ENCODE data around the gene HJURP.

Gene HJURP

GRCh38 chr2:233813236-233814055 lies 40.9 kb downstream of the HJURP start:
- no peak for DNase-seq (ENCODE audit: low spot score)

- no peak for DNase-seq (ENCODE audit: low spot score)
Measured at GRCh38 chr2:233811732-233812131, 42.6 kb downstream of the HJURP start.

GRCh38 chr2:233811087-233811486 lies 43.2 kb downstream of the HJURP start:
- no peak for DNase-seq (ENCODE audit: low spot score)

GRCh38 chr2:233810385-233810784 lies 44.0 kb downstream of the HJURP start:
- no peak for DNase-seq (ENCODE audit: low spot score)

GRCh38 chr2:233807966-233808935 lies 46.1 kb downstream of the HJURP start:
- no peak for DNase-seq (ENCODE audit: low spot score)

- DNase-seq (ENCODE audit: low spot score) = no peak
Measured at GRCh38 chr2:233807215-233807865, 47.0 kb downstream of the HJURP start.

GRCh38 chr2:233803994-233804393 lies 50.3 kb downstream of the HJURP start:
- no peak for DNase-seq (ENCODE audit: low spot score)

GRCh38 chr2:233803292-233803911 lies 50.9 kb downstream of the HJURP start:
- DNase-seq (ENCODE audit: low spot score) = no peak

GRCh38 chr2:233802132-233802815 lies 52.1 kb downstream of the HJURP start:
- DNase-seq (ENCODE audit: low spot score) = no peak

- no peak for DNase-seq (ENCODE audit: low spot score)
Measured at GRCh38 chr2:233801357-233802131, 52.8 kb downstream of the HJURP start.

- no peak for DNase-seq (ENCODE audit: low spot score)
Measured at GRCh38 chr2:233800208-233800607, 54.1 kb downstream of the HJURP start.

- DNase-seq (ENCODE audit: low spot score) = no peak
Measured at GRCh38 chr2:233799716-233800115, 54.6 kb downstream of the HJURP start.

- no peak for DNase-seq (ENCODE audit: low spot score)
Measured at GRCh38 chr2:233799087-233799665, 55.2 kb downstream of the HJURP start.

GRCh38 chr2:233798335-233799086 lies 55.8 kb downstream of the HJURP start:
- DNase-seq (ENCODE audit: low spot score) = no peak

GRCh38 chr2:233796254-233796653 lies 58.1 kb downstream of the HJURP start:
- DNase-seq (ENCODE audit: low spot score) = no peak

GRCh38 chr2:233795735-233796171 lies 58.6 kb downstream of the HJURP start:
- no peak for DNase-seq (ENCODE audit: low spot score)

- DNase-seq (ENCODE audit: low spot score) = no peak
Measured at GRCh38 chr2:233794128-233794658, 60.1 kb downstream of the HJURP start.

- DNase-seq (ENCODE audit: low spot score) = no peak
Measured at GRCh38 chr2:233793465-233794127, 60.7 kb downstream of the HJURP start.

GRCh38 chr2:233792720-233793119 lies 61.6 kb downstream of the HJURP start:
- DNase-seq (ENCODE audit: low spot score) = no peak

Data from HuH-7 (cell line).